Transverse colon (tissue), 4 donors: Measurements from ENCODE around the gene SMYD3. TPM values are rescaled to one million over a fixed set of nuclear protein-coding genes. Genes with fewer than 3 reads are reported as not detected.

Experiments used
- DNase-seq: peaks from one replicate; pipeline ENCODE4 v3.0.0-alpha.2; 2019
- H3K27ac ChIP-seq, 4 donors: fragments of 200-600 bp; sonication (generic); 2 replicates each; pipeline ENCODE4 v1.5.1; 2016 to 2018; ENCODE audit warnings: inconsistent platforms in 4 of 4
- H3K27me3 ChIP-seq: fragments of 200-600 bp; sonication (generic); 2 replicates; pipeline ENCODE4 v1.5.1; 2017; ENCODE audit warnings: inconsistent platforms
- H3K36me3 ChIP-seq, 4 donors: fragments of 200-600 bp; sonication (generic); 2 replicates each; pipeline ENCODE4 v1.5.1; 2017 to 2019; ENCODE audit warnings: inconsistent platforms in 4 of 4
- H3K4me1 ChIP-seq, 4 donors: fragments of 200-600 bp; sonication (generic); 2 replicates each; pipeline ENCODE4 v1.5.1; 2017 to 2020; ENCODE audit warnings: inconsistent platforms in 4 of 4
- H3K4me3 ChIP-seq, 4 donors: fragments of 200-600 bp; sonication (generic); 1 replicate in 1 of 4; 2 replicates in 3 of 4; pipeline versions ENCODE4 v1.5.1 to v1.6.1; 2017 to 2019; ENCODE audit warnings: inconsistent platforms in 4 of 4
- H3K9me3 ChIP-seq, 2 donors: fragments of 200-600 bp; sonication (generic); 2 replicates each; pipeline ENCODE4 v1.5.1; 2017 to 2019; ENCODE audit warnings: inconsistent platforms in 2 of 2
- EP300 ChIP-seq: sonication (generic); formaldehyde crosslinking; IDR thresholded peaks from one replicate; pipeline ENCODE4 v1.6.1; 2017; ENCODE audit warnings: antibody characterized with exemption, low read depth
- POLR2A ChIP-seq: fragments of 450-650 bp; IDR thresholded peaks from one replicate; pipeline ENCODE4 v1.6.1; 2016; ENCODE audit warnings: antibody characterized with exemption, mild to moderate bottlenecking, moderate library complexity
- POLR2AphosphoS5 ChIP-seq, 3 donors: sonication (generic); formaldehyde crosslinking; IDR thresholded peaks; one replicate each; pipeline ENCODE4 v1.6.1; 2016; ENCODE audit warnings: antibody characterized with exemption in 3 of 3
- WGBS, 2 donors: methylation state at CpG; one replicate each; pipeline ENCODE4 v1.1.5; 2018; ENCODE audit warnings: low coverage in 1 of 2; 5-methylcytosine and 5-hydroxymethylcytosine counted together
- in situ Hi-C, 4 donors: fragments of 200-750 bp; cut with MboI; loops; one replicate each; pipeline versions ENCODE4 v1.15.0 to v1.15.1; 2017; ENCODE audit warnings: low sequenced_read_pairs in 3 of 4, low pct_ligation_motif_present in 1 of 4, low pct_unique_long_range_greater_than_20kb in 1 of 4
- intact Hi-C: fragments of 100-400 bp; cut with DNase I; formaldehyde crosslinking; loops from one replicate; pipeline ENCODE4 v1.15.1; 2023; ENCODE audit warnings: low total_unique reads
- total RNA-seq, 4 donors: library from RNA; depleted of rRNA; stranded (reverse); fragments of >200 nt; gene quantifications; one replicate each; pipeline ENCODE4 v1.1.0, GENCODE V29; 2016
- TF ChIP-seq, protein P1 (sequence below), 5 experiments: fragments of 200-600 bp in 3 of 5; fragments of 450-650 bp in 2 of 5; sonication (generic) in 3 of 5; IDR thresholded peaks; 1 replicate in 2 of 5; 2 replicates in 3 of 5; pipeline ENCODE4 v1.5.1; 2016 to 2017; ENCODE audit warnings: antibody characterized with exemption in 5 of 5, inconsistent platforms in 3 of 5, mild to moderate bottlenecking in 2 of 5, moderate library complexity in 1 of 5

Gene SMYD3
- total RNA-seq, 4 donors from 2014 or later: 10.5 to 31.3 (median 25.8) TPM

DNA sequence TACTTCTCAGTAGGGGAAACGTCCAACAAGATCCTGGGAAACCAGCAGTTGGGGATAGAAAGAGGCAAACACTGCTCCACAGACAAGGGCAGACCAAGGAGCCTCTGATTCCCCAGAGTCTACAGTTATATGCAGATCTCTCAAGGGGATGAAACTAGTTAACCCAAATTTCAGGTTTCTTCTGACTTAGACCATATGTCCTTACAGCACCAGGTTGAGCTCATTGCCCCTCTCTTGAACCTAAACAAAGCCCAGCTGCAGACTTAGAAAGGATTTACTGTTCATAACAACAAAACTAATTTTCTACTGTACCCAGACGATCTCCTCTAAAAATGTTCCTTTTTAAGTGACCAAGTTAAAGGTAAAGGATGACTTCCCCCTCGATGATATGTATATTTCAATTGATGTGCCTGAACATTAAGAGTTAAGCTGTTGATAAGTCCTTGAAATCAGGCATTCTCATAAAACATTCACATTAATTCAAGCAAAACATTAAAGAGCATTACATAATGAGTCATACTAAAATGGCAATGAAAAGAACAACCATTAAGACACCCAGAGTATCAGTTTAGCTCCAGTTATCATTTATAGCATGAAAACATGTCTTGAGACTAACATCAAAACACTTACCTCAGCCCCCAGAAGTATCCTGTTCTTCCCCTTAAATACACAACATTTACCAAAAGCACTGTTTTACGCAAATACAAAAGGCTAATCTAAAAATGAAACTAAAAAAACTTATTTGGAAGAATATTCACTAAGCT, 24.1 kb downstream of the SMYD3 start:
- H3K27ac ChIP-seq: no peak overlapping the region
- 42 to 56% methylated on average over 4 of the region's 4 CpGs for WGBS, 2 donors
- DNase-seq: no peak

DNA sequence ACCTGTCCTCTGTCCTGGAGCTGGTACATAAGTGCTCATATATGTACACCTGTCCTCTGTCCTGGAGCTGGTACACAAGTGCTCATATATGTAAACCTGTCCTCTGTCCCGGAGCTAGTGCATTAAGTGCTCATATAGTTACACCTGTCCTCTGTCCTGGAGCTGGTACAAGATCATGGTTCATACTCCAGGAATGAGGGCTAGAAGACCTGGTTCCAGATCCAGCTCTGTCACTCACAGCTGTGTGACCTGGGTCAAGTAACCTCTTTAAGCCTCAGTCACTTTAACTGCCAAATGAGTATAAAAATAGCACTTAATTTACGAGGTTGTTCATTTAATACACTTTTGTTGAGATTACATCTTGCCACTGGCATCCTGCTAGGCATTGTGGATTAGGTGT, 28.0 kb downstream of the SMYD3 start:
- Histone ChIP-seq H3K36me3 (no peaks in the 10 kb centered on the region), H3K4me1 (peaks cover 0 to 12% (median 4%) of the 10 kb centered on the region in 4 donors), H3K9me3 (no peaks in the 10 kb centered on the region), H3K27me3 (no peaks in the 10 kb centered on the region), H3K27ac (no peak overlapping the region), H3K4me3 (no peak overlapping the region)
- 100% methylated on average over 1 to 2 of the region's 2 CpGs for WGBS, 2 donors
- DNase-seq: no peak
- in situ Hi-C loops: loop anchor here (25.0 kb wide), 3 partner anchors 467 to 1342 kb away; partner anchors contain the start of gene KIF26B (in 3 of the 4)
- TF ChIP-seq, protein P1, sequence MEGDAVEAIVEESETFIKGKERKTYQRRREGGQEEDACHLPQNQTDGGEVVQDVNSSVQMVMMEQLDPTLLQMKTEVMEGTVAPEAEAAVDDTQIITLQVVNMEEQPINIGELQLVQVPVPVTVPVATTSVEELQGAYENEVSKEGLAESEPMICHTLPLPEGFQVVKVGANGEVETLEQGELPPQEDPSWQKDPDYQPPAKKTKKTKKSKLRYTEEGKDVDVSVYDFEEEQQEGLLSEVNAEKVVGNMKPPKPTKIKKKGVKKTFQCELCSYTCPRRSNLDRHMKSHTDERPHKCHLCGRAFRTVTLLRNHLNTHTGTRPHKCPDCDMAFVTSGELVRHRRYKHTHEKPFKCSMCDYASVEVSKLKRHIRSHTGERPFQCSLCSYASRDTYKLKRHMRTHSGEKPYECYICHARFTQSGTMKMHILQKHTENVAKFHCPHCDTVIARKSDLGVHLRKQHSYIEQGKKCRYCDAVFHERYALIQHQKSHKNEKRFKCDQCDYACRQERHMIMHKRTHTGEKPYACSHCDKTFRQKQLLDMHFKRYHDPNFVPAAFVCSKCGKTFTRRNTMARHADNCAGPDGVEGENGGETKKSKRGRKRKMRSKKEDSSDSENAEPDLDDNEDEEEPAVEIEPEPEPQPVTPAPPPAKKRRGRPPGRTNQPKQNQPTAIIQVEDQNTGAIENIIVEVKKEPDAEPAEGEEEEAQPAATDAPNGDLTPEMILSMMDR (IDR thresholded peaks at IDR 0.05): no peak
- TF ChIP-seq EP300 (no peak), POLR2AphosphoS5 (IDR thresholded peaks at IDR 0.05) (no peak)
- intact Hi-C loops: no loop called here

More for the DNA sequence above, 24.1 kb downstream of the SMYD3 start:
- peak overlapping the region in 1 of 4 donors; percentile 0 for H3K4me3 ChIP-seq
- no peaks in the 10 kb centered on the region for H3K9me3 ChIP-seq
- peaks cover 0 to 12% (median 4%) of the 10 kb centered on the region in 4 donors for H3K4me1 ChIP-seq
- intact Hi-C loops (no loop called here), in situ Hi-C loops (loop anchor here (25.0 kb wide), 3 partner anchors 471 to 1346 kb away; partner anchors contain the start of gene KIF26B (in 3 of the 4))
- no peaks in the 10 kb centered on the region for H3K36me3 ChIP-seq
- H3K27me3 ChIP-seq: no peaks in the 10 kb centered on the region
- TF ChIP-seq EP300 (no peak), POLR2A (no peak), POLR2AphosphoS5 (IDR thresholded peaks at IDR 0.05) (no peak)
- TF ChIP-seq, protein P1 (IDR thresholded peaks at IDR 0.05): no peak

DNA sequence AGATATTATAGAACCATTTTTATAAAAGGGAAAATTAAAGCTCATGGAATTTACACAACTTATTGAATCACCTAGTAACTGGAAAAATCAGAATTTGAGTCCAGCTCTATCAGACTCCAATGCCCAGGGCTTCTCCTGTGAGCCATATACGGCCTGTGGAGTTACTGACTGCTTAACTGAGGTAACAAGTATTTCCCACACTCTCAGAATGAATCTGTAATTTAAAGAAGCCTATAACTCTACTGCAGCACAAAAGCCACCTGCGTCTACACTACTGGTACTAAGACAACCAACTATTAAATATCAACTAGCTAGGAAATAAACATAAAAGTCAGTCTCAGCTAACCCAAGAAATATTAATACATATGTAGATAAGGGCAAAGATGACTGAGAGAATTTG, 29.4 kb downstream of the SMYD3 start:
- Histone ChIP-seq H3K9me3 (no peaks in the 10 kb centered on the region), H3K4me1 (peaks cover 0 to 3% (median under 1%) of the 10 kb centered on the region in 4 donors), H3K36me3 (no peaks in the 10 kb centered on the region), H3K4me3 (no peak overlapping the region), H3K27me3 (no peaks in the 10 kb centered on the region), H3K27ac (no peak overlapping the region)
- TF ChIP-seq POLR2A: no peak
- no peak for TF ChIP-seq POLR2AphosphoS5 (IDR thresholded peaks at IDR 0.05)
- TF ChIP-seq EP300: no peak
- TF ChIP-seq, protein P1 (IDR thresholded peaks at IDR 0.05): no peak
- WGBS, 2 donors: 81 to 100% methylated on average over 1 to 2 of the region's 2 CpGs
- in situ Hi-C loops (loop anchor here (25.0 kb wide), 3 partner anchors 465 to 1340 kb away; partner anchors contain the start of gene KIF26B (in 3 of the 4)), intact Hi-C loops (no loop called here)
- DNase-seq: no peak

DNA sequence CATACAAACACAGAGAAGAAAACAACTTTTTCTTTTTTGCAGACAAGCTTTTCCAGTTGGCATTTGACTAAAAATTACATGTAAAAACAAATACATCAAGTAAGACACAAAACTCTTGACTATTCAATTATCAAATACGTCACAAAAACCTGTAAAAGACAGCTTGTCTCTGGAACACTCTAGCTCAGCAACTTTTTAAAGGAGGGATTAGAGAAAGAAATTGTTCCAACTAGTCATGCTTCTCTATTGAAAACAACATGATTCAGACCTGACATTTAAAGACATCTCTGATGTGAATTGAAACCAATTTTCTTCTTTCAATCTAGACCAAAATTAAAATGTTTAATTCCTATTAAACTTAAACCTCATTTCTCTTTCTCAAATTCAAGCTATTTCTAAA, 30.3 kb downstream of the SMYD3 start:
- 30 to 57% methylated on average over 1 of the region's 1 CpG for WGBS, 2 donors
- in situ Hi-C loops: loop anchor here (25.0 kb wide), 3 partner anchors 464 to 1339 kb away; partner anchors contain the start of gene KIF26B (in 3 of the 4)
- intact Hi-C loops: no loop called here

More for the DNA sequence above, 30.3 kb downstream of the SMYD3 start:
- H3K36me3 ChIP-seq: no peaks in the 10 kb centered on the region
- TF ChIP-seq POLR2AphosphoS5 (IDR thresholded peaks at IDR 0.05) (no peak), POLR2A (no peak), EP300 (no peak)
- TF ChIP-seq, protein P1 (IDR thresholded peaks at IDR 0.05): no peak
- DNase-seq: no peak
- no peak overlapping the region for H3K27ac ChIP-seq
- no peak overlapping the region for H3K4me3 ChIP-seq
- no peaks in the 10 kb centered on the region for H3K9me3 ChIP-seq
- no peaks in the 10 kb centered on the region for H3K27me3 ChIP-seq
- no peaks in the 10 kb centered on the region for H3K4me1 ChIP-seq
